NCI-H2196 treated with DMSO at 0.1 percent for 48 hours (cell line): ENCODE measurements around the gene CPLANE2.
"Not testable (repeated sequence)": the region's sequence is repeated elsewhere in the genome, so short reads cannot be mapped to it uniquely, and the experiment has no call there.

ENCODE experiments used
- DNase-seq: peaks from one replicate; lab custom pipeline; 2025; ENCODE audit not compliant: unreplicated experiment; lab: John Stamatoyannopoulos, UW

Gene CPLANE2, protein sequence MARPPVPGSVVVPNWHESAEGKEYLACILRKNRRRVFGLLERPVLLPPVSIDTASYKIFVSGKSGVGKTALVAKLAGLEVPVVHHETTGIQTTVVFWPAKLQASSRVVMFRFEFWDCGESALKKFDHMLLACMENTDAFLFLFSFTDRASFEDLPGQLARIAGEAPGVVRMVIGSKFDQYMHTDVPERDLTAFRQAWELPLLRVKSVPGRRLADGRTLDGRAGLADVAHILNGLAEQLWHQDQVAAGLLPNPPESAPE

DNA sequence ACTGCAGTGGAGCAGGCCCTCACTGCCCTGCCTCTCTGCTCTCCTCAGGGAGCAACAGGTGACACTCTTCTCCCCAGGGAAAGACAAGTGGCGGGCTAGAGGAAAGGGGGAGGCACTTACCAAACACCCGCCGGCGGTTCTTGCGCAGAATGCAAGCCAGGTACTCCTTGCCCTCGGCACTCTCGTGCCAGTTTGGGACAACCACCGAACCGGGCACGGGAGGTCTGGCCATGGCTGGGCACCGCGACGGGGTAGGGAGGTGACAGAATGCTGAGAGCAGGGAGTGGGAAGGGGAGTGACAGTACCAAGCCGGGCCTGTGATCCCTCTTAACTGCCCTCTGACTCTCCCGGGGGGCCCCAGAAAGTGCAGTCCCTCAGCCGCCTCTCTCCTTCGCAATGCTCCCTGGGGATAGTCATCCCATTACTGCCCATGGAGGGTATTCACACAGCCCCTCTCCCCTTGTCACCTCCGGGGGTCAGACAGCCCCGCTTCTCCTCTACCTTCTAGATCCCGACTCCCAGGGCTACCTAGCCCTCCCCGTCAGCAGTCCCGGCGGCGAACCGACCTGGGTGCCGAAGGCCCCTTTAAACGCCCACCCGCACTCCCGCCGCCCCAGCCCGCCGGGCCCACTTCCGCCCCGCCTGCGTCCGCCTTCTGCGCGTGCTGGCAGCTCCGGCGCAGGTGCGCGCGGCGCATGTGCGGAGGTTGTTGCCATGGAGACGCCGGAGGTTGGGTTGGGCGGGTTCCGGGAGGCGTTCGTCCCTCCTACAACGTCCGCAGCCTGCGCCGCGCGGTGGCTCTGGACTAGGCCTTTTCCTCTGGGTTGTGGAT lies at the start of gene CPLANE2:
Gene CPLANE2, minus strand, starts transcription at position 673 of the 832 bp plus-strand sequence. Its CDS starts 441 bp downstream, at position 232.
- DNase-seq: peak; percentile 90

DNA sequence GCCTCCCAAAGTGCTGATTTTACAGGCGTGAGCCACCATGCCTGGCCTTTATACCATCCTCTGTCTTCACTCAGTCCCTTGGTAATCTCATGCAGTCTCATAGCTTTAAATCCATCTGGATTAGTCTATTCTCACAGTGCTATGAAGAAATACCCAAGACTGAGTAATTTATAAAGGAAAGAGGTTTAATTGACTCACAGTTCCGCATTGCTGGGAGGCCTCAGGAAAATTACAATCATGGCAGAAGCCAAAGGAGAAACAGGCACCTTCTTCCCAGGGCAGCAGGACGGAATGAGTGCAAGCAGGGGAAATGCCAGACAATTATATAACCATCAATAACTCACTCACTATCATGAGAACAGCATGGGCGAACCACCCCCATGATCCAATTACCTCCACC lies 49.1 kb upstream of the CPLANE2 start:
- no peak for DNase-seq

DNA sequence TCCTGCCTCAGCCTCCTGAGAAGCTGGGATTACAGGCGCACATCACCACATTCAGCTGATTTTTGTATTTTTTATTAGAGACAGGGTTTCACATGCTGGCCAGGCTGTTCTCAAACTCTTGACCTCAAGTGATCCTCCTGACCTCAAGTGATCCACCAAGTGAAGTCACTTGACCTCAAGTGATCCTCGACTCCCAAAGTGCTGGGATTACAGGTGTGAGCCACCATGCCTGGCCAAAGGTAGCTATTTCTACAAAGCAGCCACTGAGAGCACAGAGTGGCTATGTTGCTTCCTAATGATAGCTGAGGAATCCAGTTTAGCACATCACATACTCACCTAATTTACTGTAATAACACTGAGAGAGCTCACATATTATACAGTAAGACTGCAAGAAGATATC lies 44.8 kb upstream of the CPLANE2 start:
- no peak for DNase-seq

DNA sequence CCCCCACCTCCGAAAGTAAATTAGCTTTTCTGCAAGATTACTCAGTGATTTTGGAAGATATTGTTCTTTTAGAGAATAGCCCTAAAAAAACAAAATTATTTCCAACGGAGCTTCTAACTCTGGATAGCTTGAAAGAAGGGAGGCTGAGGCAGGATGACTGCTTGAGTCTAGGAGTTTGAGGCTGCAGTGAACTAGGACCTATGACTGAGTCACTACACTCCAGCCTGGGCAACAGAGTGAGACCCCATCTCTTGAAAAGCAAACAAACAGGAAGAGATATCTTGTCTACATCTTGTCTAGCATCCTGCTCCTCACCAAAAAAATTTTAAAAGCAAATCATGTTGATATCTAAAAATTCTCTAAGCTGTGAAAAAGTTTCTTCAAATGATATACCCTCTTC lies 42.2 kb upstream of the CPLANE2 start:
- no peak for DNase-seq

DNA sequence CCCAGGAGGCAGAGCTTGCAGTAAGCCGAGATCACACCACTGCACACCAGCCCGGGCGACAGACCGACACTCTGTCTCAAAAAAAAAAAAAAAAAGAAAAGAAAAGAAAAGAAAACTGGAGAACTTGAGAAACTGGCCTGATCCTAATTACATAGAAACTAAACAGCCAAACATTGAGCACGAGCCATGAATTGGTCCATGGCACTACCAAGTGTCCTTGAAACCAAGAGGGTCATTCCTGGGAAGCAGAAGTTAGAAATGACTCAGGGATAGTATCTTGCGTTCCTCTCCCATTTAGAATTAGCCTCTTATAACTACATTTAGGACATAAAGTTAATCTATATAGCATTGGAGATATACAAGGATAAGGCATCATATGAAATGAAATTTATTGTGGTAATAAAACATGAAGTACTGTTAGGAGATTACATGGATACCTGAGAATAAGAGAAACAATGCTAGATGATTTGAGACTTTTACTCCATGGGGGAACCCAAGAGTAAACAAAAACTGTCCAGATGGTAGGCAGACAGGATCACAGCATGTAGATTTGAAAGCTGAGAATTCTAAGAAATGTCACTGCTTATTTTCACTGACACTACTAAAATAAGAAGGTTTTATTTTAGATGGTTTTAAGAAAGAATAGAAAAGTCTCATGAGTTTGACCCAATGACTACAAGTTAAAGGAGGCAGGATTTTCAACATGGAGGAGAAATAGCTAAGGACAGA lies 39.5 kb upstream of the CPLANE2 start:
- DNase-seq: no peak

DNA sequence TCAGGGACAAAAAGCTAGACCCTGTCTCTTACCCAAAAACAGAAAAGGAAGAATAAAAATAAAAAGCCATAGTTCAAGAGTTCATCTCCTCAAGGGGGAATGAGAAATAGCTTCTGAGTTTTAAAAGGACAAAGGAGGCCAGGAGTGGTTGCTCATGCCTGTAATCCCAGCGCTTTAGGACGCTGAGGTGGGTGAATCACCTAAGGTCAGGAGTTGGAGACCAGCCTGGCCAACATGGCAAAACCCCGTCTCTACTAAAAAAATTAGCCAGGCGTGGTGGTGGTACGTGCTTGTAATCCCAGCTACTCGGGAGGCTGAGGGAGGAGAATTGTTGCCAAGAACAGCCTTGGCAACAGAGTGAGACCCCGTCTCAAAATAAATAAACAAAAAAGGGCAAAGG lies 38.6 kb upstream of the CPLANE2 start:
- no peak for DNase-seq

DNA sequence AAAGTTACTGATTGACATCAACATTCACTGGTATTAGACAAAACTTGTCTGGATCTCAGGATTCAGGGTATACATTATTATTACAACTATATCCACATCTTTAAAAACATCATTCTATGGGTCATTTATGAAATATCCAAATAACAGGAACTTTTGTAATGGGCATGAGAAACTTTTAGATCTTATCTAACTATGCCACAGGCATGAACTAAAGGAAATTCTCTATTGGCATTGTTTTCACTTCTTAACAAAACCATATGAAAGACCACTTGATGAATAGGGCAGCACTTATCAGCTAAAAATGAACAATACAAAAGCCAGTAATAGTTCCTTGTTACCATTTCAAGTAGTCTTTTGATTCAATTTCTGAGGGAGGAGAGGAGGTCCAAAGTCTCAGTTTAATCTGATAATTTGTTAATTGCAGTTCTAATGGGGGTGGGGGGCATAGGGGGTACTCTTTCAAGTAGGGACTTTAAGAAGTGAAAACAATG lies 30.8 kb upstream of the CPLANE2 start:
- no peak for DNase-seq

DNA sequence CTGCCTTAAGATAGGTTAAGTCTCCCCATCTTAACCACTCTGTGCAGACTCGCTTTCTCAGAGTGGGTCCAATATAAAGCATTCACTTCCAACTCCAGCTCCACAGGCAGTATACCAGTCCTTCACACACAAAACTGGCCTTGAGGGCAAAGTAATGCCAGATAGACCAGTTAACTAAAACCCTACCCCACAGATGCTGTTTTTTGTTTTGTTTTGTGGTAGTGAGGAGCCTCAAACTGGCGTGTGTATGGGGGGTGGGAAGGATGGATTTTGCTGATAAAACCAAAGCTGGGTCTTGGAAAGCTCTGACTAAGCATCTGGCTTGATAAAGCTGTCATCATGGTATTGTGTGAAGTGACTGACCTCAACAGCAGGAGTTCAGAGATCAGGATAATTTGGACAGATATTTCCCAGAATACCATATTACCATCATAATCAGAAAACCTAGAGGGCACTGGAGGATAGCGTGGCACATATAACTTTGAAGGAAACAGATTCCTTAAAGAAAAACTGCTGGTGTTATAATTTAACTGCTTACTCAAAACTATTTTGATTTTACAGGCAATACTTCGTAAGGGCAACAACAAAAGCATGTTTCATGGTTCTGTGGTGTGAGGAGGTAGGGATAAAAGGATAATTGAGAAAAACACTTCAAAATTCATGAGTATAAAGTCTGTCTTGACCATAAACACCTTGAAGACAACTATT lies 29.6 kb upstream of the CPLANE2 start:
- no peak for DNase-seq

DNA sequence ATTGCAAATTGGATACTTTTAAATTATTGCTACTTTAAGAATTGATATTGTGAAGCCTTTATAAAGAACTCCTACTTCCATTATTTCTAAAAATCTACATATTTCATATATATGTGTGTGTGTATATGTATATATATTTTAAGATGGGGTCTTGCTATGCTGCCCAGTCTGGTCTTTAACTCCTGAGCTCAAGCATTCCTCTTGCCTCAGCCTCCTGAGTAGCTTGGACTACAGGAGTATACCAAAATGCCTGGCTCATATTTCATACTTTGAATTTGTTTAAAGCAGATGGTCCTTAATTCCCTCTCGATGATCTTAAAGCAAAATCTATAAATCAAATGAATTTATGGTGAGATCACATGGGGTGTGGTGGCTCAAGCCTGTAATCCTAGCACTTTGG lies 25.1 kb upstream of the CPLANE2 start:
- DNase-seq: no peak

DNA sequence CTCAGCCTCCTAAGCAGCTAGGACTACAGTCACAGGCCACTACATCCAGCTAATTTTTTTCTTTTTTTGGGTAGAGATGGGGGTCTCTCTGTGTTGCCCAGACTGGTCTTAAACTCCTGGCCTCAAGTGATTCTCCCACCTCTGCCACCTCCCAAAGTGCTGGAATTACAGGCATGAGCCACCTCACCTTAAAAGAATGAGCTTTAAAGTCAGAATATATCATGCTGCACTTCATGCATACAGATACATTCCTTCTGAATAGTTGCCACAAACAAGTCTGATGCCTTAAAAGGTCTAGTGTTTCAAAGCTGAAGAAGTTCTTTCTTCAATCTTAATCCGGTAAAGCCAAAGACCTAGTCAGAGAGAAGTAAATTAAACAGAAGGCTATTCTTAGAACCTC lies 23.8 kb upstream of the CPLANE2 start:
- no peak for DNase-seq

DNA sequence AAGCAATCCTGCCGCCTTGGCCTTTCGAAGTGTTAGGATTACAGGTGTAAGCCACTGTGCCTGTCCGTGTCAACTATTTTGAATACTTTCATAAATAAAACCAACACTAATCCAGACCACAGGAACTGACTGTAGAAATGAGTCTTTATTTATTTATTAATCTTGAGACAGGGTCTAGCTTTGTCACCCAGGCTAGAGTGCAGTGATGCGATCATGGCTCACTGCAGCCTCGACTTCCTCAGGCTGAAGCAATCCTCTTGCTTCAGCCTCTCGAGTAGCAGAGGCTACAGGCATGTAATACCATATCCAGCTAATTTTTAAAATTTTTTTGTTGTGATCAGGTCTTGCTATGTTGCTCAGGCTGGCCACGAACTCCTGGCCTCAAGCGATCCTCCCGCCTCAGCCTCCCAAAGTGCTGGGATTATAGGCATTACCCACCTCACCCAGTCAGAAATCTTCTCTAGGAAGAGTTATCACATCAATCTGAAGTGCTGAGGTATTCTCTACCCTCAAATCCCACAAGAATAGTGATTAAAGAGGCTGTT lies 21.7 kb upstream of the CPLANE2 start:
- DNase-seq: no peak

DNA sequence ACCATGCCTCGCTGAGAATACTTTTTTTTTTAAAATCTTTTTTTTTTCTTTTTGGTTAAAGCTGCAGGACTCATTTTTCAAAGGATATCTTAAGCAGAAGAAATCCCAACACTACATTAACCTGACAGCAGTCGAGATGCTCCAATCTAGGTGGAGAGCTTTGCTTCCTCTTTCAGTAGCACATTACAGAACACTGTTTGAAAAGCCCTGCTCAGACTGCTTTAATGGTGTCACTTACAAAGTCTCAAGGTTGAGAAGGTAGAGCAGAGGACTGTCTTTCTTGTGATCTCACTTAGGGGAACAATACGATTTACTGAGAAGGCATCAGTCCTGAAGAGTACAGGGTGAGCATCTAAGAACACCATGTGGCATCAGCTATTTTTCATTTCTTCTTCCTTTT lies 21.0 kb upstream of the CPLANE2 start:
- DNase-seq: no peak

DNA sequence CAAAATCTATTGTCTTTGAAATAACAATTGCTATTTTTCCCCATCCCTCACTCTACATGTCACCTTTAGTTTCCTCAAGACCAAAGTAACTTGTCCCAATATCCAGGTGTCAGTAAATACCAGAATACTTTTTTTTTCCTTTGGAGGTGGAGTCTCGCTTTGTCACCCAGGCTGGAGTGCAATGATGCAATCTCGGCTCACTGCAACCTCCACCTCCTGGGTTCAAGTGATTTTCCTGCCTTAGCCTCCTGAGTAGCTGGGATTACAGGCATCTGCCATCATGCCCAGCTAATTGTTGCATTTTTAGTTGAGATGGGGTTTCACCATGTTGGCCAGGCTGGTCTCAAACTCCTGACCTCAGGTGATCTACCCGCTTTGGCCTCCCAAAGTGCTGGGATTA lies 20.6 kb upstream of the CPLANE2 start:
- not testable (repeated sequence) for DNase-seq

DNA sequence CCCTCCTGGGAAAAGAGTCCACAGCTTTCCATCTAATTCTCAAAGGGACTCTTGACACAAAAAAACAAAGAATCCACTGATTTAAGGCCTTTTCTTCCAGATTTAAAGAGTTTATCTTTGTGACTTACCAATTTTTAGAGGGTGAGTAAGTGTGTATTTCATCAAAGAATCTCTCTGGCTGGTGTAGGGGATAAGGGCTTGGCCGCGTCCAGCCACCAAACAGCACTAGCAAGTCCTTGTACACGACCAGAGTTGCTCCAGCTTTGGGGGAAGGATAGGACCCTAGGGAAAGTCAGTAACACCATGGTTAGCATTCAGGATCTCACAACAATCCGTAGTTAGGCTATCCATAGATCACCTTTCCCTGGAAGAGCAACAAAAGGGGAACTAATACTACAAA lies 19.5 kb upstream of the CPLANE2 start:
- no peak for DNase-seq

DNA sequence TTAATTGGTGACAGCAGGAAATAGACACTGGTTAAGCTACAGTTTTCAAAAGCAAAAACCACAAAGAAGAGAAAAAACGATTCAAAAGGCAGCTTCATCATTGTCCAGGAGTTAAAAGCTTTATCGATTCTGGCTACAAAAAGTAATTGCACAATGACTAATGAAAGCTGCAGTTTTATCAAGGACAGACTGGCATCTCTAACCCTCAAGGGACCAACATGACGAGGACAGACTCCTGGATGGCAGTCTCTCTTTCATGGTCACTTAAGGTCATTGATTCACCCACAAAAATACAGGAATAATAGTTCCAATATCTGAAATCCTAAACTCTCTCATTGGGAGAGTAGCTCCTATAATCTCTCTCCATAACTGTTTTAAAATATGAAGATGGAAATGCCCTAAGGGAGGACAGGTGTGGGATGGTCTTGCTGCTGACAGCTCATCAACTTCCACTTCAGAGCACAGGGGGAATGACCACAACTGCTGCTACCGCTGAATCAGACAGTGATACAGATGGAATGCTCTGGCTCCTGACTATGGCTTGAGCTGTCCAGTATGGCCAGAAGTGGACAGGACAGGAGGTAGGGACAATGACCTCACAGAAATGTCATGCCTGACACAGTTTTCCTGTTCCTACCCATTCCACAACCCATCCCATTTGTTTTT lies 17.4 kb upstream of the CPLANE2 start:
- DNase-seq: no peak

DNA sequence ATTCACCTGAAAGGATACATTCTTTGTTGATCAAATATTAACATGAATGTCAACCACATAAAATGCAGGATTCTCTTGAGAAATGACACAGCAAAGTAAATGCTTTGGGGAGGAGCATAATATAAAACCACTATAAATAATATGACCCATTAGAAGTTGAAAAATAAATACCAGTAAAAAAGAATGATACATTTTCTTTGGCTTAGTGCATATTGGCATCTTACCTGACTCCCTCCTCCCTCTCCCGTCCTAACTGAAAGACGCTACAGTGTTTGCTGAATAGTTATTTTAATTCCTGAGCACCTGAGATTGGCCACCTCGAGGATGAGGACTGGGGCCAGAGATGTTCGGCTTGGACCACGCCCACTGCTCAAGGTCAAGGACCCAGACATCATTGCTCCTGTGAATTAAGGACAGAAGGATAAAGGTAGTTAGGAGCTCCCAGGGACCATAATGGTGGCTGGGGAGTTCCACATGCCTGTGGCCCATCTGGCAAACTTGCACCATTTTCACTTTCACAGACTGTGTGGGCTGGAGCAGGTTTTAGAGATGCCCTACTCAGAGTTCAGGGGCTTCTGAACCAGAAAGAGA lies 16.4 kb upstream of the CPLANE2 start:
- DNase-seq: no peak

DNA sequence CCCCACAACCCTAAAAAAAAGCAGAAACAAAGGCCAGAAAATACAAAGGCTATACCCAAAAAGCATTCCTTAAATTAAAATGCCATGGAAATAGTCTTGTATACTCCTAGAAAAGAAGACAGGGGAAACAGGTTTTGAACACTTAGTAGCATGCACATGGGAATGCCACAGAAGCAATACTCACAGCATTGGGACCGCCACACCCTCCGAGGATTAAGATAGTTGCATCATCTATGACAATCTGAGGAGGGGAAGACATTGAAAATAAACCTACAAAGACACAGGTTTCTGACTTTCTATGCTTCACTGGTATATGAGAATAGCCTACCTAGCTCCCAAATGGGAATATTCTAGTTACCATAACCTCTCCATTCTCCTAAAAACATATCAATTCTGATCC lies 15.9 kb upstream of the CPLANE2 start:
- no peak for DNase-seq

DNA sequence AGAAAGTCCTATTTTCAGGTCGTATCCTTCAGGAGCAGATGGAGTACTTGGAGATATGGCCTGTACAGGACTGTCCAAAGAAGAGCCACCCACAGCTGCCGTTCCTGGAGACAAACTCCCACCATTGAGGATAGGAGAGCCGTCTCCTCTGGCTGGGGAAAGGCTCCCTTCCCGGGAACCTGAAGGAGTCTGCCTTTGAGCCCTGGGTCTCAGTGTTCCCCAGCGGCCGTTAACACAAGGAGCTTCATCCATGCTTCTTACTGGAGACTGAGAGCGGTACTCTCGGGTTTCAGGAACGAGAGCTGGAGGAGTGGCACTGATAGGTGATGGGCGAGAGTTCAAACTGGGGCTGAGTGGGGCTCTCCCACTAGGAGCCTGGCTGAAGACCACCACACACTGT lies 14.4 kb upstream of the CPLANE2 start:
- no peak for DNase-seq

DNA sequence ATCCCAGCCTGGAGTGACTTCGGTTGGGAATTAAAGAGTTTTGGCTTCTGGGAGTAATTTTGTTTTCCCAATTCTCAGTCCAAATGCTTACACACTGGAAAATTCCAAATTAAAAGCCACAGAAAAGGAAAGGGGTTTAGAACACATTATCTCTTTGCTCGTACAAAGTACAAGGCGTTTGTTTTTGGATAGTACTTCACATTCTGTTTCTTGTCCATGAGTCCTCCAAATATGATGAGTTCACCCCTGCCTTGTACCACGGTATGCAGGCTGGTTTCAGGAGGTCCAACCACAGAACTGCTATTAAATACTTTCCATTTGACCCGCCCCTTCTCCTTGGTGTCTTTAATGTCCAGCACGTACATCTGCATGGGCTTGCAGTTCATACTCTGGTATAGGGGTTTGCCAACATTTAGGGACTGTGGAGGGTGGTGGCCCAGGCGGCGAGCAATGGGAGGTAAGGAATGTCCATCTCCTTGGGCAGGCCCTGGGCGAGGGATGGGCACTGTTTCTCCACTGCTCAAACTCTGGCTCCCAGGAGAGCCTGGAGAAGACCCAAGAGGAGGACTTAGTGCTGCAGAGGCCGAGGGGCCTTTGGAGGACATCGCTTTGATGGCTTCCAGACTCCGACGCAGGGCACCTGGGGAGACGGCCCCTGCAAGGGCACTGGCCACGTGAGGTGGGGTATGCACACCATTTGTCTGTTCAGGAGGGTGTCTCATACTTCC lies 13.7 kb upstream of the CPLANE2 start:
- no peak for DNase-seq
